ENCODE measurements around the gene GPI. TPM values are rescaled to one million over a fixed set of nuclear protein-coding genes. Genes with fewer than 3 reads are reported as not detected.

Gene GPI
- total RNA-seq, 3 donors from 2014 or later (not counting 1 experiment from before 2014, with no cell fraction given), result 98.5 to 132 (median 104) TPM

GRCh38 chr19:34429553-34429952 is 64.6 kb downstream of the GPI start:
- Histone ChIP-seq H3K4me1 (ENCODE audit: control insufficient read depth, insufficient read depth, low read length) (peaks cover 23% of the 10 kb centered on the region), H3K27ac (ENCODE audit: low read length) (no peak overlapping the region), H3K9me3 (ENCODE audit: control insufficient read depth, insufficient read depth, low read length) (no peaks in the 10 kb centered on the region), H3K4me3 (ENCODE audit: low read length) (peak overlapping the region; percentile 88), H3K27me3 (ENCODE audit: control insufficient read depth, insufficient read depth, low read length) (no peaks in the 10 kb centered on the region), H3K36me3 (ENCODE audit: control insufficient read depth, insufficient read depth, low read length) (peaks cover 10% of the 10 kb centered on the region)
- ATAC-seq (no peak), DNase-seq (no peak)
- Mint-ChIP-seq H3K4me1 (peaks cover 26 to 28% of the 10 kb centered on the region in 2 donors), H3K36me3 (no peaks in the 10 kb centered on the region), H3K27ac (peak overlapping the region in 1 of 2 donors; percentile 87), H3K9me3 (no peaks in the 10 kb centered on the region), H3K4me3 (peak overlapping the region; percentile 89), H3K27me3 (ENCODE audit: low read depth in 2 of 2) (no peaks in the 10 kb centered on the region)
- 70% methylated on average over 9 of the region's 9 CpGs for WGBS (ENCODE audit: insufficient coverage)
- TF ChIP-seq CTCF (IDR thresholded peaks at IDR 0.05), result no peak
- intact Hi-C loops (cut with micrococcal nuclease), result no loop called here

GRCh38 chr19:34430738-34431625 is 66.0 kb downstream of the GPI start:
- Mint-ChIP-seq H3K9me3 (no peaks in the 10 kb centered on the region), H3K27ac (peak overlapping the region; percentile 70 to 81), H3K4me3 (peak overlapping the region; percentile 77), H3K27me3 (ENCODE audit: low read depth in 2 of 2) (no peaks in the 10 kb centered on the region), H3K36me3 (no peaks in the 10 kb centered on the region), H3K4me1 (peaks cover 26 to 28% of the 10 kb centered on the region in 2 donors)
- Histone ChIP-seq H3K4me1 (ENCODE audit: control insufficient read depth, insufficient read depth, low read length) (peaks cover 23% of the 10 kb centered on the region), H3K27ac (ENCODE audit: low read length) (no peak overlapping the region), H3K4me3 (ENCODE audit: low read length) (no peak overlapping the region), H3K36me3 (ENCODE audit: control insufficient read depth, insufficient read depth, low read length) (peaks cover 21% of the 10 kb centered on the region), H3K27me3 (ENCODE audit: control insufficient read depth, insufficient read depth, low read length) (no peaks in the 10 kb centered on the region), H3K9me3 (ENCODE audit: control insufficient read depth, insufficient read depth, low read length) (no peaks in the 10 kb centered on the region)
- peak; percentile 74 for TF ChIP-seq CTCF (IDR thresholded peaks at IDR 0.05)
- intact Hi-C loops (cut with micrococcal nuclease), result loop anchor here (2.0 kb wide), 1 partner anchor 72 kb away; no protein-coding TSS in a partner anchor
- WGBS (ENCODE audit: insufficient coverage), result 56% methylated on average over 5 of the region's 6 CpGs
- ATAC-seq, result peak; percentile 53 to 72 (median 56)
- peak in 1 of 2 donors; percentile 82 for DNase-seq

GRCh38 chr19:34431681-34432402 is 66.8 kb downstream of the GPI start:
- Mint-ChIP-seq H3K27ac (no peak overlapping the region), H3K4me3 (no peak overlapping the region), H3K36me3 (no peaks in the 10 kb centered on the region), H3K9me3 (no peaks in the 10 kb centered on the region), H3K4me1 (peaks cover 26 to 28% of the 10 kb centered on the region in 2 donors), H3K27me3 (ENCODE audit: low read depth in 2 of 2) (no peaks in the 10 kb centered on the region)
- Histone ChIP-seq H3K27me3 (ENCODE audit: control insufficient read depth, insufficient read depth, low read length) (no peaks in the 10 kb centered on the region), H3K4me1 (ENCODE audit: control insufficient read depth, insufficient read depth, low read length) (peaks cover 23% of the 10 kb centered on the region), H3K36me3 (ENCODE audit: control insufficient read depth, insufficient read depth, low read length) (peaks cover 24% of the 10 kb centered on the region), H3K9me3 (ENCODE audit: control insufficient read depth, insufficient read depth, low read length) (no peaks in the 10 kb centered on the region), H3K4me3 (ENCODE audit: low read length) (no peak overlapping the region), H3K27ac (ENCODE audit: low read length) (no peak overlapping the region)
- intact Hi-C loops (cut with micrococcal nuclease), result loop anchor here (2.0 kb wide), 1 partner anchor 73 kb away; no protein-coding TSS in a partner anchor
- DNase-seq, result no peak
- TF ChIP-seq CTCF (IDR thresholded peaks at IDR 0.05), result no peak
- WGBS (ENCODE audit: insufficient coverage), result 89% methylated on average over 2 of the region's 2 CpGs
- ATAC-seq, result no peak

All from natural killer cell (primary cell).